OCI-LY1 (cell line): ENCODE measurements around the gene CALHM4.

Experiments used
- H2AFZ ChIP-seq: fragments of 200-600 bp; sonication (generic), shearing (Covaris generic); 2 replicates; pipeline ENCODE4 v1.6.0; 2014; ENCODE audit warnings: antibody characterized with exemption, mild to moderate bottlenecking, low read length
- H3F3A ChIP-seq: fragments of 200-600 bp; sonication (generic), shearing (Covaris generic); 2 replicates; pipeline ENCODE4 v1.6.0; 2014; ENCODE audit warnings: mild to moderate bottlenecking, antibody characterized with exemption, low read length, moderate library complexity; ENCODE audit not compliant: insufficient read depth
- H3K27ac ChIP-seq: fragments of 200-600 bp; sonication (generic); 2 replicates; pipeline ENCODE4 v1.5.1; 2014; ENCODE audit warnings: low read length, mixed run types, mild to moderate bottlenecking, low read depth; ENCODE audit not compliant: poor library complexity, severe bottlenecking
- H3K27me3 ChIP-seq: fragments of 200-600 bp; sonication (generic); 2 replicates; pipeline ENCODE4 v1.6.0; 2014; ENCODE audit warnings: antibody characterized with exemption, mild to moderate bottlenecking, low read length, moderate library complexity; ENCODE audit not compliant: insufficient read depth
- H3K36me3 ChIP-seq: fragments of 200-600 bp; sonication (generic); 2 replicates; pipeline ENCODE4 v1.6.1; 2014; ENCODE audit warnings: mild to moderate bottlenecking, antibody characterized with exemption, low read length, moderate library complexity, mixed read lengths; ENCODE audit not compliant: insufficient read depth
- H3K4me1 ChIP-seq: fragments of 200-600 bp; sonication (generic); 2 replicates; pipeline ENCODE4 v1.5.1; 2014; ENCODE audit warnings: mild to moderate bottlenecking, low read length, moderate library complexity; ENCODE audit not compliant: insufficient read depth, severe bottlenecking
- H3K4me2 ChIP-seq: fragments of 200-600 bp; sonication (generic), shearing (Covaris generic); 2 replicates; pipeline ENCODE4 v1.6.1; 2014; ENCODE audit warnings: low read length
- H3K4me3 ChIP-seq: fragments of 200-600 bp; sonication (generic); 2 replicates; pipeline ENCODE4 v1.5.1; 2014; ENCODE audit warnings: low read length, low read depth, mild to moderate bottlenecking, mixed read lengths; ENCODE audit not compliant: poor library complexity, severe bottlenecking
- H3K79me2 ChIP-seq: fragments of 200-600 bp; shearing (Covaris generic); 2 replicates; pipeline ENCODE4 v1.6.1; 2016; ENCODE audit warnings: mixed run types, low read length, mixed read lengths; ENCODE audit not compliant: insufficient read depth
- H3K9ac ChIP-seq: fragments of 200-600 bp; sonication (generic), shearing (Covaris generic); 2 replicates; pipeline ENCODE4 v1.6.1; 2014; ENCODE audit warnings: mild to moderate bottlenecking, low read length, mixed read lengths
- H3K9me2 ChIP-seq: fragments of 200-600 bp; sonication (generic), shearing (Covaris generic); 2 replicates; pipeline ENCODE4 v1.6.1; 2014; ENCODE audit warnings: low read depth, mild to moderate bottlenecking, low read length, mixed read lengths
- H3K9me3 ChIP-seq: fragments of 200-600 bp; shearing (Covaris generic); 2 replicates; pipeline ENCODE4 v1.6.1; 2014; ENCODE audit warnings: low read length, mixed read lengths
- H4K20me1 ChIP-seq: fragments of 200-600 bp; sonication (generic), shearing (Covaris generic); 2 replicates; pipeline ENCODE4 v1.6.0; 2016; ENCODE audit warnings: mild to moderate bottlenecking, low read length; ENCODE audit not compliant: insufficient read depth
- EZH2 ChIP-seq: fragments of 200-600 bp; sonication (generic), shearing (Covaris generic); IDR thresholded peaks from 2 replicates; pipeline ENCODE4 v1.8.0; 2017; ENCODE audit warnings: borderline replicate concordance, mixed run types, mild to moderate bottlenecking, antibody characterized with exemption, low read length, moderate library complexity, mixed read lengths
- TF ChIP-seq, protein P1 (sequence below): fragments of 200-600 bp; sonication (generic), shearing (Covaris generic); IDR thresholded peaks from 2 replicates; pipeline ENCODE4 v1.5.1; 2017; ENCODE audit warnings: mild to moderate bottlenecking, antibody characterized with exemption, low read length, moderate library complexity, mixed read lengths

The CALHM4 gene

GRCh38 chr6:116605935-116606334 is 52.4 kb downstream of the CALHM4 start:
- Histone ChIP-seq H3K9me3 (no peaks in the 10 kb centered on the region), H3K9ac (no peak overlapping the region), H3K79me2 (no peaks in the 10 kb centered on the region), H2AFZ (no peak overlapping the region), H4K20me1 (no peaks in the 10 kb centered on the region), H3K27me3 (no peaks in the 10 kb centered on the region), H3K27ac (no peak overlapping the region), H3K4me1 (no peaks in the 10 kb centered on the region), H3K36me3 (no peaks in the 10 kb centered on the region), H3K4me3 (no peak overlapping the region), H3F3A (no peaks in the 10 kb centered on the region), H3K9me2 (no peaks in the 10 kb centered on the region), H3K4me2 (no peak overlapping the region)
- no peak for TF ChIP-seq EZH2
- TF ChIP-seq, protein P1, sequence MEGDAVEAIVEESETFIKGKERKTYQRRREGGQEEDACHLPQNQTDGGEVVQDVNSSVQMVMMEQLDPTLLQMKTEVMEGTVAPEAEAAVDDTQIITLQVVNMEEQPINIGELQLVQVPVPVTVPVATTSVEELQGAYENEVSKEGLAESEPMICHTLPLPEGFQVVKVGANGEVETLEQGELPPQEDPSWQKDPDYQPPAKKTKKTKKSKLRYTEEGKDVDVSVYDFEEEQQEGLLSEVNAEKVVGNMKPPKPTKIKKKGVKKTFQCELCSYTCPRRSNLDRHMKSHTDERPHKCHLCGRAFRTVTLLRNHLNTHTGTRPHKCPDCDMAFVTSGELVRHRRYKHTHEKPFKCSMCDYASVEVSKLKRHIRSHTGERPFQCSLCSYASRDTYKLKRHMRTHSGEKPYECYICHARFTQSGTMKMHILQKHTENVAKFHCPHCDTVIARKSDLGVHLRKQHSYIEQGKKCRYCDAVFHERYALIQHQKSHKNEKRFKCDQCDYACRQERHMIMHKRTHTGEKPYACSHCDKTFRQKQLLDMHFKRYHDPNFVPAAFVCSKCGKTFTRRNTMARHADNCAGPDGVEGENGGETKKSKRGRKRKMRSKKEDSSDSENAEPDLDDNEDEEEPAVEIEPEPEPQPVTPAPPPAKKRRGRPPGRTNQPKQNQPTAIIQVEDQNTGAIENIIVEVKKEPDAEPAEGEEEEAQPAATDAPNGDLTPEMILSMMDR: no peak
